ENCODE results near the gene HDAC9.

- TF ChIP-seq EP300 (IDR thresholded peaks at IDR 0.05) (no peak), CTCF (IDR thresholded peaks at IDR 0.05) (no peak)
Observed at GRCh38 chr7:18715988-18716387, 220.4 kb downstream of the HDAC9 start.
